ENCODE measurements around the gene MIOS.

DNA sequence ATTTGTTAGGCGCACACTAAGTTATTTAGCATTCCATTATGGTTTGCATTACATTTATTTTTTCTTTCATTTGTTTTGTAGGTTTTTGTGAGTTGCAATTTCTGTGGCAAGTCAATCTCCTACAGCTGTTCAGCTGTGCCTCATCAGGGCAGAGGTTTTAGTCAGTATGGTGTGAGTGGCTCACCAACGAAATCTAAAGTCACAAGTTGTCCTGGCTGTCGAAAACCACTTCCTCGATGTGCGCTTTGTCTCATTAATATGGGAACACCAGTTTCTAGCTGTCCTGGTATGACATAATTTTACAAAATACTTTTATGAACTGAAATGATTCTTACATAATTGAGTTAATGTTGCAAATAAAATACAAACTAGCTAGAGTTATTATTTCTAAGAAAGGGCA lies 29.5 kb downstream of the MIOS start:
- TF ChIP-seq, protein P1, sequence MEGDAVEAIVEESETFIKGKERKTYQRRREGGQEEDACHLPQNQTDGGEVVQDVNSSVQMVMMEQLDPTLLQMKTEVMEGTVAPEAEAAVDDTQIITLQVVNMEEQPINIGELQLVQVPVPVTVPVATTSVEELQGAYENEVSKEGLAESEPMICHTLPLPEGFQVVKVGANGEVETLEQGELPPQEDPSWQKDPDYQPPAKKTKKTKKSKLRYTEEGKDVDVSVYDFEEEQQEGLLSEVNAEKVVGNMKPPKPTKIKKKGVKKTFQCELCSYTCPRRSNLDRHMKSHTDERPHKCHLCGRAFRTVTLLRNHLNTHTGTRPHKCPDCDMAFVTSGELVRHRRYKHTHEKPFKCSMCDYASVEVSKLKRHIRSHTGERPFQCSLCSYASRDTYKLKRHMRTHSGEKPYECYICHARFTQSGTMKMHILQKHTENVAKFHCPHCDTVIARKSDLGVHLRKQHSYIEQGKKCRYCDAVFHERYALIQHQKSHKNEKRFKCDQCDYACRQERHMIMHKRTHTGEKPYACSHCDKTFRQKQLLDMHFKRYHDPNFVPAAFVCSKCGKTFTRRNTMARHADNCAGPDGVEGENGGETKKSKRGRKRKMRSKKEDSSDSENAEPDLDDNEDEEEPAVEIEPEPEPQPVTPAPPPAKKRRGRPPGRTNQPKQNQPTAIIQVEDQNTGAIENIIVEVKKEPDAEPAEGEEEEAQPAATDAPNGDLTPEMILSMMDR (IDR thresholded peaks at IDR 0.05; ENCODE audit: low read depth, low read length, poor library complexity, severe bottlenecking), result no peak
- no peak for TF ChIP-seq EZH2phosphoT487 (IDR thresholded peaks at IDR 0.05; ENCODE audit: borderline replicate concordance, low read length)

Measured in DOHH2 (cell line).